Measurements from ENCODE around the gene NCDN. TPM values are rescaled to one million over a fixed set of nuclear protein-coding genes. Genes with fewer than 3 reads are reported as not detected.

Gene NCDN
- total RNA-seq, 4 donors from 2014 or later: 6.3 to 10.5 (median 7.9) TPM

- no peak for TF ChIP-seq CTCF (IDR thresholded peaks at IDR 0.05; ENCODE audit: low read depth)
Measured at GRCh38 chr1:35565742-35566133, 8.1 kb downstream of the NCDN start.

GRCh38 chr1:35567947-35568558 lies 10.5 kb downstream of the NCDN start:
- TF ChIP-seq CTCF (IDR thresholded peaks at IDR 0.05; ENCODE audit: low read depth): no peak

GRCh38 chr1:35568975-35569395 lies 11.4 kb downstream of the NCDN start:
- TF ChIP-seq CTCF (IDR thresholded peaks at IDR 0.05; ENCODE audit: low read depth): no peak

GRCh38 chr1:35569936-35570335 lies 12.3 kb downstream of the NCDN start:
- no peak for TF ChIP-seq CTCF (IDR thresholded peaks at IDR 0.05; ENCODE audit: low read depth)

GRCh38 chr1:35570589-35571137 lies 13.1 kb downstream of the NCDN start:
- TF ChIP-seq CTCF (IDR thresholded peaks at IDR 0.05; ENCODE audit: low read depth): no peak

GRCh38 chr1:35571263-35571662 lies 13.7 kb downstream of the NCDN start:
- no peak for TF ChIP-seq CTCF (IDR thresholded peaks at IDR 0.05; ENCODE audit: low read depth)

- TF ChIP-seq CTCF (IDR thresholded peaks at IDR 0.05; ENCODE audit: low read depth): no peak
Measured at GRCh38 chr1:35572296-35572695, 14.7 kb downstream of the NCDN start.
